Measurements from ENCODE around the gene TSPAN15. TPM values are rescaled to one million over a fixed set of nuclear protein-coding genes. Genes with fewer than 3 reads are reported as not detected.
A peak's percentile ranks its signal among the peaks of the same experiment; 100 is the strongest.

TSPAN15 gene
- total RNA-seq, 6 donors from 2014 or later, result 19.9 to 69.5 (median 63.0) TPM

DNA sequence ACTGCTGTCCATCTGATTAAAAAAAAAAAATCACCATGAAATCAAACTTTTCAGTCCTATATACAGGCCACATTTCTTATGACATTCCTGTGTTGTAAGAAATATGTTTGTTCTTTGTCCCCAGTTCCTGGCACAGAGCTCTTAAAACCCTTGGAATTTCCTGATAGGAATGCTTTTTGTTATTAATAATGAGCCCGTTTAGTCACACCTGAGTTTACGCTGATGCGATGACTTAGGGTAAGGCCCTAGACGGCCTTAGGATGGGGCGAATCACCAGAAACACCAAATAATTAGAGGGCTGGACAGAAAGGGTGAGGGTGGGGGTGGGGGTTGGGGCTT, 17.5 kb downstream of the TSPAN15 start:
- TF ChIP-seq, protein P1, sequence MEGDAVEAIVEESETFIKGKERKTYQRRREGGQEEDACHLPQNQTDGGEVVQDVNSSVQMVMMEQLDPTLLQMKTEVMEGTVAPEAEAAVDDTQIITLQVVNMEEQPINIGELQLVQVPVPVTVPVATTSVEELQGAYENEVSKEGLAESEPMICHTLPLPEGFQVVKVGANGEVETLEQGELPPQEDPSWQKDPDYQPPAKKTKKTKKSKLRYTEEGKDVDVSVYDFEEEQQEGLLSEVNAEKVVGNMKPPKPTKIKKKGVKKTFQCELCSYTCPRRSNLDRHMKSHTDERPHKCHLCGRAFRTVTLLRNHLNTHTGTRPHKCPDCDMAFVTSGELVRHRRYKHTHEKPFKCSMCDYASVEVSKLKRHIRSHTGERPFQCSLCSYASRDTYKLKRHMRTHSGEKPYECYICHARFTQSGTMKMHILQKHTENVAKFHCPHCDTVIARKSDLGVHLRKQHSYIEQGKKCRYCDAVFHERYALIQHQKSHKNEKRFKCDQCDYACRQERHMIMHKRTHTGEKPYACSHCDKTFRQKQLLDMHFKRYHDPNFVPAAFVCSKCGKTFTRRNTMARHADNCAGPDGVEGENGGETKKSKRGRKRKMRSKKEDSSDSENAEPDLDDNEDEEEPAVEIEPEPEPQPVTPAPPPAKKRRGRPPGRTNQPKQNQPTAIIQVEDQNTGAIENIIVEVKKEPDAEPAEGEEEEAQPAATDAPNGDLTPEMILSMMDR (IDR thresholded peaks at IDR 0.05), result no peak
- TF ChIP-seq POLR2AphosphoS5 (IDR thresholded peaks at IDR 0.05) (no peak), POLR2A (IDR thresholded peaks at IDR 0.05) (no peak), EP300 (IDR thresholded peaks at IDR 0.05) (no peak)
- 34 to 55% methylated on average over 5 of the region's 5 CpGs for WGBS, 2 donors
- no peaks in the 10 kb centered on the region for H3K36me3 ChIP-seq

DNA sequence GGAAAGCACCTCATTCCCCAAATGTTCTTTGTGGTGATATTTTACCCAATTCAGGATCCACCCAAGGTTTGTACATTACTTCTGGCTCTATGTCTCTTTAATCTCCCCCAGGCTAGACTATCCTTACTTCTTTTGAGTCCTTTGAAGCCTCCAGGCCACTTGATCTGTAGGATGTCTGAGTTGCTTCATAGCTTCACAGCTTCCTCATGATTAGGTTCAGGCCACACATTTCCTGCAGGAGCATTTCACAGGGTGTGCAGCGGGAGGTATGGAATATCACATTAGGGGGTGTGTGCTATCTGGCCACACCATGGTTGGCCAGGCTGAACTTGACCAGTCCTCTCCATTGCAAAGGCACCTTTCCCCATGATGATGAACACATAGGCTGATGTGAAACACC, 18.7 kb downstream of the TSPAN15 start:
- H3K4me3 ChIP-seq, result no peak overlapping the region
- no peak for ATAC-seq (ENCODE audit: low FRiP score in 2 of 2)
- DNase-seq, result no peak
- H3K27me3 ChIP-seq, result no peaks in the 10 kb centered on the region
- WGBS, 2 donors, result 54 to 80% methylated on average over 1 of the region's 1 CpG
- H3K27ac ChIP-seq, result peak overlapping the region in 3 of 4 donors; percentile 13 to 83 (median 67)
- no peaks in the 10 kb centered on the region for H3K36me3 ChIP-seq
- H3K9me3 ChIP-seq, result no peaks in the 10 kb centered on the region
- H3K4me1 ChIP-seq, result peaks cover 58 to 73% (median 68%) of the 10 kb centered on the region in 4 donors
- TF ChIP-seq POLR2AphosphoS5 (IDR thresholded peaks at IDR 0.05) (no peak), EP300 (IDR thresholded peaks at IDR 0.05) (no peak)
- TF ChIP-seq, protein P1 (IDR thresholded peaks at IDR 0.05), result no peak

More for the DNA sequence above, 17.5 kb downstream of the TSPAN15 start:
- H3K4me1 ChIP-seq, result peaks cover 59 to 71% (median 68%) of the 10 kb centered on the region in 4 donors
- ATAC-seq (ENCODE audit: low FRiP score in 2 of 2) (no peak), DNase-seq (no peak)
- H3K27ac ChIP-seq, result peak overlapping the region; percentile 67 to 83 (median 74)
- no peaks in the 10 kb centered on the region for H3K9me3 ChIP-seq
- no peaks in the 10 kb centered on the region for H3K27me3 ChIP-seq
- no peak overlapping the region for H3K4me3 ChIP-seq

DNA sequence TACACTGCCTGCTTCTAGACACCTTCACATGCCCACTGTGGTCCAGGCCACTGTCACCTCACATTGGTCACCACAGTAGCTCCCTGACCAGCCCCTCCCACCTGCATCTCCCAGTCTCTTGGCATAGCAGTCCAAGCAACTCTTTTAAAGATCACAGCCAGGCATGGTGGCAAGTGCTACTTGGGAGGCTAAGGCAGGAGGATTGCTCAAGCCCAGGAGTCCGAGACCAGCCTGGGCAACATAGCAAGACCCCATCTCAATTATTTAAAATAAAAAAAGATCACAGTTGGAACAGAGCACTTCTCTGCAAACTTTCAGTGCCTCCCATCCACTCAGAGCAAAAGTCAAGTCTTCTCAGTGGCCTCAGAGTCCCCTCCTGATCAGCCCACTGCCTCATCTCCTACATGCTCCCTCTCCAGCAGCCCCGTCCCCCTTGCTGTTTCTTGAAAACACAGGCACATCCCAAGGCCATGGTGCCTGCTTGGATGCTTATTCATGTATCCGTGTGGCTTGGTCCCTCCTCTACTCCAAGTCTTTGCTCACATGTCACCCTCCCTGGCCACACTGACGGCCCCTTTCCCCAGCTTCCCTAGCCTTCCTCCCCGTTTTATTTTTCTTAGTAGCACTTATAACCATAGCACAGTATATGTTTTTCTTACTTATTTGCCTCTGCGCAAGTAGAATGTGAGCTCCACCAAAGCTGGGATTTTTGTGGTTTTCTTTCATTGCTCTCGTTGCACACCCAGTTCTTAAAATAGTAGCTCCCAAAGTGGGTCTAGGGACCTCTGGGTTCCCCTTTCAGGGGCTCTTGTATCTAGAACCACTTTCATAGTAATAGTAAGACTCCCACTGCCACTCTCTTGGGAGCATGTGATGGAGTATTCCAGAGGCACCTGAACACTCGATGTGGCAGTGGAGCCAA, 19.5 kb downstream of the TSPAN15 start:
- WGBS, 2 donors, result 74 to 82% methylated on average over 7 to 8 of the region's 8 CpGs
- DNase-seq (no peak), ATAC-seq (ENCODE audit: low FRiP score in 2 of 2) (no peak)
- H3K36me3 ChIP-seq, result no peaks in the 10 kb centered on the region
- no peaks in the 10 kb centered on the region for H3K9me3 ChIP-seq
- H3K27me3 ChIP-seq, result no peaks in the 10 kb centered on the region
- H3K4me1 ChIP-seq, result peaks cover 56 to 73% (median 68%) of the 10 kb centered on the region in 4 donors
- no peak overlapping the region for H3K4me3 ChIP-seq
- TF ChIP-seq POLR2A (IDR thresholded peaks at IDR 0.05) (no peak), EP300 (IDR thresholded peaks at IDR 0.05) (no peak), POLR2AphosphoS5 (IDR thresholded peaks at IDR 0.05) (no peak)
- TF ChIP-seq, protein P1 (IDR thresholded peaks at IDR 0.05), result no peak
- peak overlapping the region in 1 of 4 donors; percentile 67 for H3K27ac ChIP-seq

DNA sequence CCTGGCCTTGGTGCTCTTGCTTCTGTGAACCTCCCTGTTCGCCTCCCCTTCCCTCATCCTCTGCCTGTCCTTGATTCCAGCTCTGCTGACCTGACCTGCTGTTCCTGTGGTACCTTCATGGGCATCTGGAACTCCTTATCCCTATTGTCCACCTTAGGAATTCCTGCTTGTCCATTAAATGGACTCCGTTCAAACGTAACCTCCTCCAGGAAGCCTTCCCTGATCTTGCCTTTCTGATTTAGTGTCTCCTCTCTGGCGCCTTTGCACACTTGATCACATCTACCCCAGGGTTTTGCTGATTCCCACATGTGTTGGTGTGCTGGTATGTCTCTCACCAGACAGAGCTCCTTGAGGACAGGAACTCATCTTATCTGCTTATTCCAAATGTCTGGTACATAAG, 20.9 kb downstream of the TSPAN15 start:
- DNase-seq (no peak), ATAC-seq (ENCODE audit: low FRiP score in 2 of 2) (no peak)
- 87 to 89% methylated on average over 4 of the region's 4 CpGs for WGBS, 2 donors
- Histone ChIP-seq H3K4me1 (peaks cover 46 to 63% (median 55%) of the 10 kb centered on the region in 4 donors), H3K27me3 (no peaks in the 10 kb centered on the region), H3K27ac (peak overlapping the region in 2 of 4 donors; percentile 51 to 78), H3K36me3 (no peaks in the 10 kb centered on the region), H3K4me3 (no peak overlapping the region), H3K9me3 (no peaks in the 10 kb centered on the region)
- TF ChIP-seq, protein P1 (IDR thresholded peaks at IDR 0.05), result no peak
- TF ChIP-seq EP300 (IDR thresholded peaks at IDR 0.05), result no peak
